Adipocyte (in vitro differentiated cells): ENCODE data around the gene APAF1.

ENCODE experiments used
- DNase-seq: peaks from one replicate; pipeline ENCODE4 v3.0.0-alpha.2; 2015; ENCODE audit warnings: low read depth
- H3K27me3 ChIP-seq: replicated peaks from 2 replicates; pipeline ENCODE4 v1.7.0; 2013; ENCODE audit warnings: mild to moderate bottlenecking, low read length, moderate library complexity; ENCODE audit not compliant: control insufficient read depth, insufficient read depth
- H3K36me3 ChIP-seq: 2 replicates; pipeline ENCODE4 v1.7.0; 2013; ENCODE audit warnings: low read length, mild to moderate bottlenecking, moderate library complexity; ENCODE audit not compliant: control insufficient read depth, insufficient read depth, severe bottlenecking
- H3K4me1 ChIP-seq: 2 replicates; pipeline ENCODE4 v1.7.0; 2013; ENCODE audit warnings: mild to moderate bottlenecking, low read length, moderate library complexity; ENCODE audit not compliant: control insufficient read depth, insufficient read depth
- H3K4me3 ChIP-seq: 2 replicates; pipeline ENCODE4 v1.7.0; 2013; ENCODE audit warnings: mild to moderate bottlenecking, low read length, moderate library complexity
- H3K9ac ChIP-seq: 2 replicates; pipeline ENCODE4 v1.7.0; 2013; ENCODE audit warnings: mild to moderate bottlenecking, low read length, moderate library complexity
- H3K9me3 ChIP-seq: 2 replicates; pipeline ENCODE4 v1.7.0; 2013; ENCODE audit warnings: mild to moderate bottlenecking, low read length, moderate library complexity; ENCODE audit not compliant: control insufficient read depth

The APAF1 gene

GRCh38 chr12:98709022-98709421 lies 63.9 kb downstream of the APAF1 start:
- Histone ChIP-seq H3K9ac (no peak overlapping the region), H3K4me1 (no peaks in the 10 kb centered on the region), H3K27me3 (no peaks in the 10 kb centered on the region), H3K4me3 (no peak overlapping the region), H3K9me3 (no peaks in the 10 kb centered on the region), H3K36me3 (peaks cover 33% of the 10 kb centered on the region)
- DNase-seq, result no peak

GRCh38 chr12:98714426-98714825 lies 69.3 kb downstream of the APAF1 start:
- no peaks in the 10 kb centered on the region for H3K9me3 ChIP-seq
- no peaks in the 10 kb centered on the region for H3K27me3 ChIP-seq
- H3K4me1 ChIP-seq, result no peaks in the 10 kb centered on the region
- H3K9ac ChIP-seq, result no peak overlapping the region
- H3K36me3 ChIP-seq, result peaks cover 31% of the 10 kb centered on the region
- no peak for DNase-seq
- H3K4me3 ChIP-seq, result no peak overlapping the region

GRCh38 chr12:98719515-98720504 lies 74.7 kb downstream of the APAF1 start:
- H3K9ac ChIP-seq, result no peak overlapping the region
- H3K27me3 ChIP-seq, result no peaks in the 10 kb centered on the region
- peaks cover 27% of the 10 kb centered on the region for H3K36me3 ChIP-seq
- no peaks in the 10 kb centered on the region for H3K4me1 ChIP-seq
- DNase-seq, result no peak
- H3K9me3 ChIP-seq, result no peaks in the 10 kb centered on the region
- no peak overlapping the region for H3K4me3 ChIP-seq

GRCh38 chr12:98721204-98721702 lies 76.2 kb downstream of the APAF1 start:
- DNase-seq, result no peak
- H3K4me1 ChIP-seq, result peaks cover 6% of the 10 kb centered on the region
- no peaks in the 10 kb centered on the region for H3K27me3 ChIP-seq
- no peaks in the 10 kb centered on the region for H3K9me3 ChIP-seq
- H3K9ac ChIP-seq, result no peak overlapping the region
- peaks cover 17% of the 10 kb centered on the region for H3K36me3 ChIP-seq
- no peak overlapping the region for H3K4me3 ChIP-seq

GRCh38 chr12:98724384-98725155 lies 79.5 kb downstream of the APAF1 start:
- peaks cover 36% of the 10 kb centered on the region for H3K36me3 ChIP-seq
- no peak overlapping the region for H3K9ac ChIP-seq
- no peak for DNase-seq
- H3K9me3 ChIP-seq, result no peaks in the 10 kb centered on the region
- peaks cover 6% of the 10 kb centered on the region for H3K4me1 ChIP-seq
- no peaks in the 10 kb centered on the region for H3K27me3 ChIP-seq
- no peak overlapping the region for H3K4me3 ChIP-seq

- Histone ChIP-seq H3K4me3 (no peak overlapping the region), H3K9ac (no peak overlapping the region), H3K27me3 (no peaks in the 10 kb centered on the region), H3K36me3 (peaks cover 42% of the 10 kb centered on the region), H3K9me3 (no peaks in the 10 kb centered on the region), H3K4me1 (peaks cover 6% of the 10 kb centered on the region)
- DNase-seq, result peak; percentile 72
Measured at GRCh38 chr12:98725476-98726247, 80.6 kb downstream of the APAF1 start.

- Histone ChIP-seq H3K9ac (no peak overlapping the region), H3K27me3 (no peaks in the 10 kb centered on the region), H3K4me3 (no peak overlapping the region), H3K36me3 (peaks cover 42% of the 10 kb centered on the region), H3K9me3 (no peaks in the 10 kb centered on the region), H3K4me1 (peaks cover 6% of the 10 kb centered on the region)
- no peak for DNase-seq
Measured at GRCh38 chr12:98727196-98727595, 82.1 kb downstream of the APAF1 start.

GRCh38 chr12:98730412-98730811 lies 85.3 kb downstream of the APAF1 start:
- H3K36me3 ChIP-seq, result peaks cover 29% of the 10 kb centered on the region
- H3K9ac ChIP-seq, result no peak overlapping the region
- DNase-seq, result no peak

GRCh38 chr12:98733667-98734350 lies 88.7 kb downstream of the APAF1 start:
- peak; percentile 52 for DNase-seq
- no peaks in the 10 kb centered on the region for H3K9me3 ChIP-seq
- H3K4me1 ChIP-seq, result peaks cover 8% of the 10 kb centered on the region
- no peak overlapping the region for H3K4me3 ChIP-seq
- H3K27me3 ChIP-seq, result no peaks in the 10 kb centered on the region
- no peak overlapping the region for H3K9ac ChIP-seq
- H3K36me3 ChIP-seq, result peaks cover 21% of the 10 kb centered on the region

More at GRCh38 chr12:98730412-98730811, 85.3 kb downstream of the APAF1 start:
- Histone ChIP-seq H3K4me1 (peaks cover 11% of the 10 kb centered on the region), H3K4me3 (no peak overlapping the region), H3K27me3 (no peaks in the 10 kb centered on the region), H3K9me3 (no peaks in the 10 kb centered on the region)

GRCh38 chr12:98735821-98736220 lies 90.7 kb downstream of the APAF1 start:
- H3K27me3 ChIP-seq, result no peaks in the 10 kb centered on the region
- no peak for DNase-seq
- H3K9ac ChIP-seq, result no peak overlapping the region
- H3K36me3 ChIP-seq, result peaks cover 7% of the 10 kb centered on the region
- peaks cover 8% of the 10 kb centered on the region for H3K4me1 ChIP-seq
- H3K4me3 ChIP-seq, result no peak overlapping the region
- H3K9me3 ChIP-seq, result no peaks in the 10 kb centered on the region
